Measurements from ENCODE around the gene COX6B2. TPM values are rescaled to one million over a fixed set of nuclear protein-coding genes. Genes with fewer than 3 reads are reported as not detected.
A peak's percentile ranks its signal among the peaks of the same experiment; 100 is the strongest.

The COX6B2 gene
- total RNA-seq, 8 experiments from 2014 or later = 0.55 to 15.3 (median 1.2) TPM

- peaks cover 36 to 55% of the 10 kb centered on the region in 2 donors for H3K4me1 ChIP-seq (replicated peaks in 1 of 2)
- peak within 1 kb of the TSS in 1 of 2 donors; percentile 65 for H3K27ac ChIP-seq
- in situ Hi-C loops (cut with MboI; ENCODE audit: low pct_unique_long_range_greater_than_20kb in 2 of 9, low sequenced_read_pairs in 9 of 9, unreplicated experiment in 9 of 9) = no loop called here
- H3K4me3 ChIP-seq = no peak within 1 kb of the TSS
- ATAC-seq (replicated peaks in 6 of 8) = peak; percentile 62 to 81 (median 72)
- 33 to 71% (median 55%) methylated on average over 2 to 7 of the region's 21 CpGs; no CpG with 5 or more reads in 6 of the 10 experiments for WGBS, 10 experiments
Measured at GRCh38 chr19:55376241-55376933, 21.9 kb upstream of the COX6B2 start, which contains the start of gene TMEM190. TMEM190 (plus strand) TSS chr19:55376826; CDS start chr19:55376854, 28 bp downstream.

- H3K4me1 ChIP-seq (replicated peaks in 1 of 2) = peaks cover 40 to 67% of the 10 kb centered on the region in 2 donors
- ATAC-seq (replicated peaks in 6 of 8) = no peak
- in situ Hi-C loops (cut with MboI; ENCODE audit: low pct_unique_long_range_greater_than_20kb in 2 of 9, low sequenced_read_pairs in 9 of 9, unreplicated experiment in 9 of 9) = no loop called here
- 0 to 61% (median 28%) methylated on average over 1 to 4 of the region's 31 CpGs; no CpG with 5 or more reads in 5 of the 10 experiments for WGBS, 10 experiments
- H3K27ac ChIP-seq = peak overlapping the region in 1 of 2 donors; percentile 12
- no peak overlapping the region for H3K4me3 ChIP-seq
Measured at GRCh38 chr19:55373993-55374757, 19.7 kb upstream of the COX6B2 start.

DNA sequence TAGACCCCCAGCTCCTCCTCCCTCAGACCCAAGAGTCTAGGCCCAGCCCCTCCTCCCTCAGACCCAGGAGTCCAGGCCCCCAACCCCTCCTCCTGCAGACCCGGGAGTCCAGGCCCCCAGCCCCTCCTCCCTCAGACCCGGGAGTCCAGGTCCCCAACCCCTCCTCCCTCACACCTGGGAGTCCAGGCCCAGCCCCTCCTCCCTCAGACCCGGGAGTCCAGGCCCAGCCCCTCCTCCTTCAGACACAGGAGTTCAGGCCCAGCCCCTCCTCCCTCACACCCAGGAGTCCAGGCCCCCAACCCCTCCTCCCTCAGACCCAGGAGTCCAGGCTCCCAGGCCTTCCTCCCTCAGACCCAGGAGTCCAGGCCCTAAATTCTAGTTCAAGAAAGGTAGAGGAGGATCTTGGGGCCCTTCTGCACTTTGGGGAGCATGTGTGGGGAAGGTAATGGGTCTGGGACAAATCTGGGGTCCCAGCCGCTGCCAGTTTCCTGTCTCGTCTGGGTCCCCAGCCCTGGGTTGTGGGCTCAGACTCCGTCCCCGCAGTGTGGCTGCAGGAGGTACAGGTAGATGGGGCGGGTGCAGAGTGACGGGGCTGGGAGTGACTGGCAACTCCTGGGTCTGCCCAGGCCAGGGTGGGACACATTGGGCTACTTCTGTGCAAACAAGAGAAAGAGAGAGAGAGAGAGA is 18.9 kb upstream of the COX6B2 start:
- no peak for ATAC-seq (replicated peaks in 6 of 8)
- 70 to 100% (median 83%) methylated on average over 1 to 2 of the region's 9 CpGs; no CpG with 5 or more reads in 6 of the 10 experiments for WGBS, 10 experiments
- in situ Hi-C loops (cut with MboI; ENCODE audit: low pct_unique_long_range_greater_than_20kb in 2 of 9, low sequenced_read_pairs in 9 of 9, unreplicated experiment in 9 of 9) = no loop called here
- Histone ChIP-seq H3K4me3 (no peak overlapping the region), H3K27ac (no peak overlapping the region), H3K4me1 (replicated peaks in 1 of 2) (peaks cover 34 to 67% of the 10 kb centered on the region in 2 donors)

DNA sequence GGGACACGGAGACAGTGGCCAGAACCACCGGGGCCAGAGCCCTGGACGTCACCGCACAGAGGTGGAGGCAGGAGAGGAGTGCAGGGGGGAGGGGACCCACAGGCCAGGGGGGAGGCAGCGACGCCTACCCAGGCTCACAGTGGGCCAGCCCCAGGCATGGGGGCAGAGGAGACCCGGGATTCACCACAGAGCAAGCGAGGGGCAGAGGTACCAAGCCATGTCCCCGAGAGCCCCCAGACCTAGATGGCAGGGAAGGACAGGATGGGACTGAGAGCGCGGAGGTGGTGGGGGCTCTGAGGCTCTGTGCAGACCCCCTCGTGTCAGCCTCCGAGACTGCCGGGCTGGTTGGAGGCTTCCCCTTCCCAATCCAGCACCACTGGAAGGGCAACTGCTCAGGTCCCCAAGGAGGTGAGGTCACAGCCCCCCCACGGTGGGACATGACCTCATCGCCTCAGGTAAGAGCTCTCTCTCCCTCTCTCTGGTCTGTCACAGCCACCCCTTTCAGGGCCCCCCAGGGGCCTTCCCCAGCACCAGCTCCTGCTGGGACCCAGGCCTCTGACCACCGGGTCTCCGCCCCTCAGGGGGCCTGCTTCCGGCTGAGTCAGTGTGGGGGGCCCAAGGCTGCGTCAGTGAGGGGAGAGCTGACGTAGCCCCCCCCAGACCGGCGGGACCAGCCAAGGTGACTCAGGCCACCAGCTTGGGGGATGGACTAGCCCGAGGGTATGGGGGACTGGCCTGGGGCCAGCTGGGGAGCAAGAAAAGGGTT is 18.0 kb upstream of the COX6B2 start:
- Histone ChIP-seq H3K4me1 (replicated peaks in 1 of 2) (peaks cover 29 to 60% of the 10 kb centered on the region in 2 donors), H3K4me3 (no peak overlapping the region), H3K27ac (no peak overlapping the region)
- WGBS, 10 experiments = 36% methylated on average over 6 of the region's 24 CpGs; no CpG with 5 or more reads in 9 of the 10 experiments
- ATAC-seq (replicated peaks in 6 of 8) = peak in 5 of 8 experiments; percentile 23 to 51 (median 38)
- in situ Hi-C loops (cut with MboI; ENCODE audit: low pct_unique_long_range_greater_than_20kb in 2 of 9, low sequenced_read_pairs in 9 of 9, unreplicated experiment in 9 of 9) = no loop called here

- peak in 5 of 8 experiments; percentile 2 to 51 (median 48) for ATAC-seq (replicated peaks in 6 of 8)
- Histone ChIP-seq H3K27ac (no peak within 1 kb of the TSS), H3K4me3 (peak within 1 kb of the TSS; percentile 14 to 33 (median 28)), H3K4me1 (replicated peaks in 1 of 2) (peaks cover 17 to 46% of the 10 kb centered on the region in 2 donors)
- no CpG with 5 or more reads among the region's 32 CpGs for WGBS, 10 experiments
- in situ Hi-C loops (cut with MboI; ENCODE audit: low pct_unique_long_range_greater_than_20kb in 2 of 9, low sequenced_read_pairs in 9 of 9, unreplicated experiment in 9 of 9) = no loop called here
Measured at GRCh38 chr19:55370305-55370988, 15.9 kb upstream of the COX6B2 start, which contains the start of gene IL11. IL11 (minus strand) TSS chr19:55370463; CDS start chr19:55370310, 153 bp downstream.

- Histone ChIP-seq H3K27ac (no peak overlapping the region), H3K4me3 (peak overlapping the region; percentile 14 to 33 (median 28)), H3K4me1 (replicated peaks in 1 of 2) (peaks cover 17 to 46% of the 10 kb centered on the region in 2 donors)
- in situ Hi-C loops (cut with MboI; ENCODE audit: low pct_unique_long_range_greater_than_20kb in 2 of 9, low sequenced_read_pairs in 9 of 9, unreplicated experiment in 9 of 9) = no loop called here
- peak; percentile 66 to 87 (median 76) for ATAC-seq (replicated peaks in 6 of 8)
- 0% methylated on average over 2 to 5 of the region's 59 CpGs; no CpG with 5 or more reads in 8 of the 10 experiments for WGBS, 10 experiments
Measured at GRCh38 chr19:55369653-55370304, 15.3 kb upstream of the COX6B2 start.

DNA sequence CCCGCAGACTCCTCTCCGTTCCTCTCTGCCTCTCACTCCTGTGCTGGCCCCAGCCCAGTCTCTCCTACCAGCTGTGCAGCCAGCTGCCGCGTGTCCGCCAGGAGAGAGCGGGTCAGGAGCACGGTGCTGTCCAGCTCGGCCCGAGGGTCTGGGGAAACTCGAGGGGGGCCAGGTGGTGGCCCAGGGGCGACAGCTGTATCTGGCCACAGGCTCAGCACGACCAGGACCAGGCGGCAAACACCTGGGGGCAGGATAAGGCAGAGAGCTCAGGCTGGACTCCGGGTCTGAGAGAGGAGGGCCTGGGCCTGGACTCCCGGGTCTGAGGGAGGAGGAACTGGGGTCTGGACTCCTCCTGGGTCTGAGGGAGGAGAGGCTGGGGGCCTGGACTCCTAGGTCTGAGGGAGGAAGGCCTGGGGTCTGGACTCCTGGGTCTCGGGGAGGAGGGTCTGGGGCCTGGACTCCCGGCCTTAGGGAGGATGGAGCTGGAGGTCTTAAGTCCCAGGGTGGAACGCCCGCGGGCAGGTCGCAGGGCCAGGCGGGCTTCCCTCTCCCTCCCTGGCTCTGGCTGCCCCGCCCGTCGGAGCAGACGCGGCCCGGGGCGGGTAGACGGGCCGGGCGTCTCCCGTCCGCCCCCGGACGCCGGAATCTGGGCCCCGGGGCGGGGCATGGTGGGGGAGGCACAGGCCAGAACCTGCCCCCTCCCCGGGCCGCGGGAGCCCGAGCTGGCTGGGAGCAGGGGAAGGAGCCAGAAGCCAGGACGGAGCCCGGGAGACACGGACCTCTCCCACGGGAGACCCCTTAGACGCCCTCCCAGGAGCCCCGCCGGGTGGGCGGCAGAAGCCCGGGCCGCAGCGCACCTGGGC is 14.4 kb upstream of the COX6B2 start:
- WGBS, 10 experiments = 11 to 24% methylated on average over 4 to 10 of the region's 54 CpGs; no CpG with 5 or more reads in 8 of the 10 experiments
- in situ Hi-C loops (cut with MboI; ENCODE audit: low pct_unique_long_range_greater_than_20kb in 2 of 9, low sequenced_read_pairs in 9 of 9, unreplicated experiment in 9 of 9) = no loop called here
- peak overlapping the region; percentile 3 to 33 (median 14) for H3K4me3 ChIP-seq

DNA sequence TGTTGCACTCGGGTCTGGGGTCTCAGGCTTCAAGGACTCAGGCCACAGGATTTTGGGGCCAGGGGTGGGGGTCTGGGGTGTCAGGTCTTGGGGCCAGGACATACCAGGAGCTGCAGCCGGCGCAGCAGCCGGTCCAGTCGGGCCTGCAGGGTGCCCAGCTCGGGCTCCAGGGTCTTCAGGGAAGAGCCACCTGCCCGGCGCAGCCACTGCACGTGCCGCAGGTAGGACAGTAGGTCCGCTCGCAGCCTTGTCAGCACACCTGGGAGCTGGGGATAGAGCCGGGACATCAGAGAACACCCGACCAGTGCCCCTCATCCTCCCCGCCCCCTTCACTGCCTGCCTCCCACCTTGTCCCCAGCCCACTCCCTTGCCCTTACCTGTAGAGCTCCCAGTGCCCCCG is 13.6 kb upstream of the COX6B2 start:
- H3K4me3 ChIP-seq = no peak overlapping the region
- WGBS, 10 experiments = no CpG with 5 or more reads among the region's 16 CpGs
- H3K27ac ChIP-seq = no peak overlapping the region
- in situ Hi-C loops (cut with MboI; ENCODE audit: low pct_unique_long_range_greater_than_20kb in 2 of 9, low sequenced_read_pairs in 9 of 9, unreplicated experiment in 9 of 9) = no loop called here
- no peak for ATAC-seq (replicated peaks in 6 of 8)
- peaks cover 13 to 38% of the 10 kb centered on the region in 2 donors for H3K4me1 ChIP-seq (replicated peaks in 1 of 2)

More for the DNA sequence above, 14.4 kb upstream of the COX6B2 start:
- ATAC-seq (replicated peaks in 6 of 8) = peak; percentile 1 to 84 (median 22)
- no peak overlapping the region for H3K27ac ChIP-seq
- H3K4me1 ChIP-seq (replicated peaks in 1 of 2) = peaks cover 13 to 38% of the 10 kb centered on the region in 2 donors

GRCh38 chr19:55366790-55367189 is 12.3 kb upstream of the COX6B2 start:
- WGBS, 10 experiments = 80 to 95% (median 90%) methylated on average over 1 to 3 of the region's 3 CpGs; no CpG with 5 or more reads in 7 of the 10 experiments
- Histone ChIP-seq H3K4me3 (no peak overlapping the region), H3K27ac (no peak overlapping the region), H3K4me1 (replicated peaks in 1 of 2) (peaks cover 13 to 38% of the 10 kb centered on the region in 2 donors)
- in situ Hi-C loops (cut with MboI; ENCODE audit: low pct_unique_long_range_greater_than_20kb in 2 of 9, low sequenced_read_pairs in 9 of 9, unreplicated experiment in 9 of 9) = no loop called here
- ATAC-seq (replicated peaks in 6 of 8) = no peak

- peaks cover 13 to 35% of the 10 kb centered on the region in 2 donors for H3K4me1 ChIP-seq (replicated peaks in 1 of 2)
- H3K4me3 ChIP-seq = no peak overlapping the region
- H3K27ac ChIP-seq = no peak overlapping the region
- no CpG with 5 or more reads among the region's 19 CpGs for WGBS, 10 experiments
- no peak for ATAC-seq (replicated peaks in 6 of 8)
- in situ Hi-C loops (cut with MboI; ENCODE audit: low pct_unique_long_range_greater_than_20kb in 2 of 9, low sequenced_read_pairs in 9 of 9, unreplicated experiment in 9 of 9) = no loop called here
Measured at GRCh38 chr19:55365964-55366363, 11.4 kb upstream of the COX6B2 start.

- ATAC-seq (replicated peaks in 6 of 8) = no peak
- WGBS, 10 experiments = 40 to 90% (median 80%) methylated on average over 1 to 2 of the region's 8 CpGs; no CpG with 5 or more reads in 5 of the 10 experiments
- in situ Hi-C loops (cut with MboI; ENCODE audit: low pct_unique_long_range_greater_than_20kb in 2 of 9, low sequenced_read_pairs in 9 of 9, unreplicated experiment in 9 of 9) = no loop called here
- Histone ChIP-seq H3K4me1 (replicated peaks in 1 of 2) (peaks cover 10 to 29% of the 10 kb centered on the region in 2 donors), H3K27ac (no peak overlapping the region), H3K4me3 (no peak overlapping the region)
Measured at GRCh38 chr19:55365245-55365644, 10.7 kb upstream of the COX6B2 start.

Measured in motor neuron (in vitro differentiated cells).